B cell (primary cell): ENCODE data around the gene UCMA.

Source experiments
- CTCF ChIP-seq: fragments of 200-600 bp; IDR thresholded peaks from one replicate; pipeline ENCODE4 v1.8.0; 2022; ENCODE audit warnings: antibody characterized with exemption, mild to moderate bottlenecking
- EZH2 ChIP-seq: IDR thresholded peaks from 2 replicates; pipeline ENCODE4 v1.6.1; 2012; ENCODE audit warnings: borderline replicate concordance, low read depth, mild to moderate bottlenecking, moderate library complexity, low read length; ENCODE audit not compliant: insufficient read depth, poor library complexity, severe bottlenecking

GRCh38 chr10:13182424-13182823 is 51.8 kb downstream of the UCMA start:
- no peak for TF ChIP-seq CTCF
- TF ChIP-seq EZH2: no peak
